Left cardiac atrium (tissue), 4 donors: Measurements from ENCODE around the gene ZNF605. TPM values are rescaled to one million over a fixed set of nuclear protein-coding genes. Genes with fewer than 3 reads are reported as not detected.
"Not testable (repeated sequence)": the region's sequence is repeated elsewhere in the genome, so short reads cannot be mapped to it uniquely, and the experiment has no call there.

Experiments used
- ATAC-seq, 2 donors: fragments of 200-7000 bp; cut with Tn5 transposase; one replicate each; pipeline ENCODE4 v1.9.1; 2020; ENCODE audit warnings: mild to moderate bottlenecking in 2 of 2, moderate library complexity in 2 of 2
- DNase-seq: peaks from one replicate; pipeline ENCODE4 v3.0.0-alpha.2; 2020
- intact Hi-C, 2 donors: fragments of 100-400 bp; cut with DNase I; formaldehyde crosslinking; loops; one replicate each; pipeline versions ENCODE4 v1.14.1 to v1.15.1; 2022 to 2023
- long read RNA-seq: library from polyadenylated mRNA; unstranded; transcript quantifications from one replicate; pipeline ENCODE4 v2.0.0, GENCODE V29; 2021
- total RNA-seq, 2 donors: library from RNA; stranded (reverse); fragmentation: NEBNext Ultra II Directional; extraction: Animal tissue kit (Norgen Biotek cat#: 25700); gene quantifications; one replicate each; pipeline ENCODE4 v1.2.1, GENCODE V29; 2021
- donor health status: DM: no; HTN: yes; CAD: no.
- donor health status: DM: no; HTN: yes; CAD: no; lungs with severe emphysema.
- donor health status: DM: yes; HTN: yes; CAD: no.
- donor health status: Dilated cardiomyopathy.

Gene ZNF605
- 10 to 100 TPM; 12.4 to 14.0 TPM for total RNA-seq
- long read RNA-seq, partial matches to known transcripts = 0 of 4 reads
- long read RNA-seq, other reads (novel, unspliced or antisense) = 2 of 4 reads

- ATAC-seq (peak; percentile 95 to 97), DNase-seq (peak; percentile 95)
- intact Hi-C loops = loop anchor here in 1 of 2 donors (2.0 kb wide), 1 partner anchor 31 kb away; the partner anchor contains the start of gene ZNF26
These were observed at the start of gene ZNF605 for GRCh38 chr12:132956011-132956788. Gene ZNF605 (minus strand): TSS chr12:132956306. CDS start chr12:132945635, 10,671 bp downstream.

- DNase-seq (no peak), ATAC-seq (no peak)
- intact Hi-C loops = no loop called here
These were observed 42.6 kb upstream of the ZNF605 start for GRCh38 chr12:132998741-132999140.

- intact Hi-C loops = loop anchor here in 1 of 2 donors (2.0 kb wide), 1 partner anchor 30 kb away; the partner anchor contains the start of gene ZNF605
- no peak for ATAC-seq
- DNase-seq = no peak
These were observed 30.7 kb upstream of the ZNF605 start for GRCh38 chr12:132986885-132987225.

GRCh38 chr12:132986001-132986884 is 30.1 kb upstream of the ZNF605 start, which contains the start of gene ZNF26:
Gene ZNF26 (plus strand): TSS chr12:132986367. CDS start chr12:132986841, 474 bp downstream.
- DNase-seq = peak; percentile 94
- intact Hi-C loops = loop anchor here in 1 of 2 donors (2.0 kb wide), 1 partner anchor 29 kb away; the partner anchor contains the start of gene ZNF605
- ATAC-seq = peak; percentile 100

- peak; percentile 39 for DNase-seq
- intact Hi-C loops, ATAC-seq: not testable (repeated sequence)
These were observed 20.8 kb upstream of the ZNF605 start for GRCh38 chr12:132976870-132977269.

GRCh38 chr12:132972374-132972773 is 16.3 kb upstream of the ZNF605 start:
- ATAC-seq (no peak), DNase-seq (no peak)
- intact Hi-C loops = no loop called here

- intact Hi-C loops = no loop called here
- no peak for ATAC-seq
- no peak for DNase-seq
These were observed 11.6 kb upstream of the ZNF605 start for GRCh38 chr12:132967736-132968135.

GRCh38 chr12:132966676-132967415 is 10.7 kb upstream of the ZNF605 start:
- ATAC-seq = no peak
- no peak for DNase-seq
- intact Hi-C loops = no loop called here

GRCh38 chr12:132965796-132966195 is 9.7 kb upstream of the ZNF605 start:
- DNase-seq = no peak
- ATAC-seq = no peak
- intact Hi-C loops = no loop called here

GRCh38 chr12:132963947-132964346 is 7.8 kb upstream of the ZNF605 start:
- ATAC-seq, intact Hi-C loops: not testable (repeated sequence)
- peak; percentile 54 for DNase-seq

GRCh38 chr12:132961790-132962189 is 5.7 kb upstream of the ZNF605 start:
- intact Hi-C loops, ATAC-seq, DNase-seq: not testable (repeated sequence)

GRCh38 chr12:132955094-132956010 is 754 bp downstream of the ZNF605 start:
- ATAC-seq (peak; percentile 35 to 41), DNase-seq (peak; percentile 58)
- intact Hi-C loops = loop anchor here in 1 of 2 donors (2.0 kb wide), 1 partner anchor 31 kb away; the partner anchor contains the start of gene ZNF26

- no peak for ATAC-seq
- intact Hi-C loops = no loop called here
These were observed 1.5 kb downstream of the ZNF605 start for GRCh38 chr12:132954471-132955048.

GRCh38 chr12:132953771-132954170 is 2.3 kb downstream of the ZNF605 start:
- DNase-seq (no peak), ATAC-seq (no peak)
- intact Hi-C loops = no loop called here

More at GRCh38 chr12:132954471-132955048, 1.5 kb downstream of the ZNF605 start:
- no peak for DNase-seq

GRCh38 chr12:132953163-132953425 is 3.0 kb downstream of the ZNF605 start:
- DNase-seq = no peak
- no peak for ATAC-seq
- intact Hi-C loops = no loop called here

- intact Hi-C loops = no loop called here
- ATAC-seq (no peak), DNase-seq (no peak)
These were observed 3.5 kb downstream of the ZNF605 start for GRCh38 chr12:132952371-132953162.

- ATAC-seq (no peak), DNase-seq (no peak)
- intact Hi-C loops = no loop called here
These were observed 4.5 kb downstream of the ZNF605 start for GRCh38 chr12:132951649-132952048.
